Vagina (tissue), 2 donors: ENCODE measurements around the gene ANO9.

Experiments used
- CTCF ChIP-seq, 3 experiments: fragments of 450-650 bp in 2 of 3; fragments of 200-600 bp in 1 of 3; sonication (generic) in 1 of 3; IDR thresholded peaks; one replicate each; pipeline ENCODE4 v1.5.1; 2017 to 2019; ENCODE audit warnings: antibody characterized with exemption in 3 of 3, mild to moderate bottlenecking in 2 of 3, moderate library complexity in 2 of 3
- POLR2AphosphoS5 ChIP-seq, 2 donors: sonication (generic); formaldehyde crosslinking; IDR thresholded peaks; one replicate each; pipeline ENCODE4 v1.9.0; 2017; ENCODE audit warnings: antibody characterized with exemption in 2 of 2, mild to moderate bottlenecking in 2 of 2, low read depth in 1 of 2; ENCODE audit not compliant: insufficient read depth in 1 of 2

GRCh38 chr11:477052-477715 lies 35.4 kb upstream of the ANO9 start:
- TF ChIP-seq CTCF (IDR thresholded peaks at IDR 0.05) (no peak), POLR2AphosphoS5 (IDR thresholded peaks at IDR 0.05; ENCODE audit: insufficient read depth in 1 of 2, low read depth in 1 of 2) (no peak)
